HG03045 (cell line): Measurements from ENCODE around the gene TMEM163.
"Not testable (repeated sequence)": the region's sequence is repeated elsewhere in the genome, so short reads cannot be mapped to it uniquely, and the experiment has no call there.

ENCODE experiments used
- ATAC-seq: cut with Tn5 transposase; IDR thresholded peaks from one replicate; pipeline ENCODE4 v1.9.1; 2021; ENCODE audit warnings: mild to moderate bottlenecking, moderate library complexity; ENCODE audit not compliant: unreplicated experiment

Gene TMEM163

GRCh38 chr2:134540990-134541389, 177.8 kb downstream of the TMEM163 start:
- no peak for ATAC-seq

- ATAC-seq = no peak
Measured at GRCh38 chr2:134539981-134540380, 178.8 kb downstream of the TMEM163 start.

GRCh38 chr2:134537702-134538101, 181.1 kb downstream of the TMEM163 start:
- ATAC-seq = no peak

GRCh38 chr2:134537121-134537520, 181.7 kb downstream of the TMEM163 start:
- no peak for ATAC-seq

GRCh38 chr2:134536296-134536695, 182.5 kb downstream of the TMEM163 start:
- no peak for ATAC-seq

- ATAC-seq = no peak
Measured at GRCh38 chr2:134532537-134532936, 186.3 kb downstream of the TMEM163 start.

GRCh38 chr2:134527381-134527780, 191.4 kb downstream of the TMEM163 start:
- no peak for ATAC-seq

- ATAC-seq = no peak
Measured at GRCh38 chr2:134522496-134523455, 196.0 kb downstream of the TMEM163 start.

GRCh38 chr2:134518101-134518500, 200.7 kb downstream of the TMEM163 start:
- ATAC-seq = no peak

- ATAC-seq = no peak
Measured at GRCh38 chr2:134515137-134515536, 203.7 kb downstream of the TMEM163 start.

GRCh38 chr2:134513465-134513804, 205.4 kb downstream of the TMEM163 start:
- no peak for ATAC-seq

GRCh38 chr2:134512734-134513464, 205.9 kb downstream of the TMEM163 start:
- no peak for ATAC-seq

GRCh38 chr2:134508391-134508790, 210.4 kb downstream of the TMEM163 start:
- no peak for ATAC-seq

- no peak for ATAC-seq
Measured at GRCh38 chr2:134507697-134508096, 211.1 kb downstream of the TMEM163 start.

GRCh38 chr2:134507159-134507558, 211.6 kb downstream of the TMEM163 start:
- ATAC-seq = not testable (repeated sequence)

GRCh38 chr2:134505446-134505845, 213.4 kb downstream of the TMEM163 start:
- ATAC-seq = no peak

GRCh38 chr2:134504586-134505336, 214.0 kb downstream of the TMEM163 start:
- no peak for ATAC-seq

GRCh38 chr2:134502104-134502503, 216.7 kb downstream of the TMEM163 start:
- no peak for ATAC-seq

GRCh38 chr2:134501476-134502091, 217.2 kb downstream of the TMEM163 start:
- ATAC-seq = no peak

- ATAC-seq = no peak
Measured at GRCh38 chr2:134500211-134500935, 218.4 kb downstream of the TMEM163 start.
